Stimulated activated CD4-positive, alpha-beta T cell treated with anti-CD3 and anti-CD28 coated beads, Interleukin-4, amount 100 ng/mL, for 1 hour (primary cell): ENCODE results near the gene PIWIL4.

Experiments used
- DNase-seq: peaks from one replicate; pipeline ENCODE4 v3.0.0-alpha.2; 2020

The PIWIL4 gene

GRCh38 chr11:94567181-94567670 lies at the start of gene PIWIL4:
Gene PIWIL4 (plus strand): TSS chr11:94567368. CDS start chr11:94567519, 151 bp downstream.
- no peak for DNase-seq

DNA sequence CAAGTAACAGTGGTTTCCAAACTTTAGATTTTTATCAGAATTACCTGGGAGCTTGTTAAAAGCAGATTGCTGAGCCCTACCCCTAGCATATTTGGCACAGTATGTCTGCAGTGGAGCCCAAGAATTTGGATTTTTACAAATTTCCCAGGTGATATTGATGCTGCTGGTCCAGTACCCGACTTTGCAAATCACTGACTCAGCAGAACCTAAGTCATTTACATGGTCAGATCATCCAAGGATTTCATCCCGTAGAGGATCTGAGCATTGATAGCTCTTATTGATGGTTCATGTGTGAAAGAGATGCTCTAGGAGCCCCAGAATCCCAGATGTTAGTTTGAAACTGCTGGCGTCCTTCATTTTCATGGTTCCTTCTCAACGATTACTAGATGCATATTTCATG lies 48.9 kb upstream of the PIWIL4 start:
- DNase-seq = no peak

DNA sequence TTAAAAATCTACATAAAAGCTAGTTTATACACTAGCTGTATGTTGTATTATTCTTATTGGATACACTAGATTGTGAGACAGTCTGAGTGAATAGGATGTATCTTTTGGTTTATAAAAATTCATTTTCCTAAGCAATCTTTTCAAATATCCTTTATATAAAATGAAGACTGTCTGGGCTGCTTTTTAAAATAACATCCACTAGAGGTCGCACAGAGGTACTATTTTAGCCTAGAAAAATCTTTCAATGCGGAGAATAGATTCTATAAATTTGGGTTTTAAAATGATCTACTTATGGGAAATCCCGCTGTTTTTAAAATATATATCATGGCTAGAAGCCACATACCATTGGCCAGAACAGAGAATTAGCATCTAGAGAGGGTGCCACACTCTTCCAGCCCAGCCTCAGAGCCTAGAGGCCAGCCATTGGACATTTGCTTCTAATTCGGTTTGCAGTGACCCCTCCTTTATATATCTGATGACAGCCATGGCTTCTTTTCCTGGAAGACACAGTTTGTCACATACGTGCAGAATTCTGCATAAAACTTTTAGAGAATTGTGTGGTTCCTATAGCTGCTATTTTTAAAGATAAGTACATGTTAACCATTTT lies 47.6 kb upstream of the PIWIL4 start:
- DNase-seq = no peak

- no peak for DNase-seq
These were observed 45.5 kb upstream of the PIWIL4 start for GRCh38 chr11:94521684-94522083.

DNA sequence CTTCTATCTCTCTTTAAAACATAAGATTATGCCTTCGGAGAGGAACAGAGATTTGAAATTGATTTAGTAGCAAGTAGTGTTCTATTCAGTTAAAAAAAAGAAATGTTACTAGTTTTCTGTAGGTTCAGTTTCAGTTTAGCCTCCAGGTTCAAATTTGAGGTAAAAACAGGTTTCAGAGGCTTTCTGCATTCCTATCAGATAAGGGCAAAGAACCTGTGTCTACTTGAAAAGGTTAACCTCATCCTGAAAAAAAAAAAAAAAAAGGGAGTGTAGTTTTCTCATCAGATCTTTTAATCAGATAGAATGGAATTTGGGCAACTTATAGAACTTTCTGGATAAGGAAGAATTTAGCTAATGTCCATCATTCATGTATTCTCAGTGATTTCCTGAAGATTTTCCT lies 42.8 kb upstream of the PIWIL4 start:
- DNase-seq = no peak

- no peak for DNase-seq
These were observed 41.4 kb upstream of the PIWIL4 start for GRCh38 chr11:94525546-94526324.

DNA sequence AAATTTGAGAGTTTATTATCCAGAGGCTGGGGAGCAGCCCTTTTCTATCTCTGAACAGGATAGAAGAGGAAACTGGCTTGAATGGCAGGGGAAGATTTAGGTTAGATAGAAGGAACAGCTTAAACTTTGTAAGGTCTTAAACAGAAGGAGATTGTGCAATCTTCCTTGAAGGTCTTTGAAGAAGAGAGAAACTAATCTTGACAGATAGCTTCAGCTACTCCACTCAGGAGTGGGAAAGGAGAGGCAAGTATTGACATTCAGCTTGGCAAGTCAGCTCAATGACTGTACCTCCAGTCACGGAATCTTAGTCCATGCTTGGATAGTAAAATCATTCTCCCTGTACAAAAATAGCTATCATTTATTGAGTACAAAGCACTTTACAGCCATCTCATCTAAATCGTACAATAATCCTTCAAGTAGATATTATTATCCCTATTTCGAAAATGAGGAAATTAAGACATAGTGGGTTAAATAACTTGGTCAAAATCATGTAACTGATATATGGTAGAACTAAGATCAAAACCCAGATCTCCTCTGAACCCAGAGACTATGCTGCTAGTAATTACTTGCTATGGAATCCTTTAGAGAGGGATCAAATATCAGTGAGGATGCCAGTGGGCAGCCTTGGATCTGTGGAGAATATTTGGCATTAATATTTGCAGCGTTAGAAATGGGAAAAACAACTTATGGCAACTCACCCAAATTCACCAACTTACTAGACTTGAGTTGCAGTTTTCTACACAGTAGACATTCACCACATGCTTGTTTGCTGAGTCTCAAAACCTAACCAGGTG lies 40.3 kb upstream of the PIWIL4 start:
- no peak for DNase-seq

- DNase-seq = no peak
These were observed 38.6 kb upstream of the PIWIL4 start for GRCh38 chr11:94528551-94528950.

DNA sequence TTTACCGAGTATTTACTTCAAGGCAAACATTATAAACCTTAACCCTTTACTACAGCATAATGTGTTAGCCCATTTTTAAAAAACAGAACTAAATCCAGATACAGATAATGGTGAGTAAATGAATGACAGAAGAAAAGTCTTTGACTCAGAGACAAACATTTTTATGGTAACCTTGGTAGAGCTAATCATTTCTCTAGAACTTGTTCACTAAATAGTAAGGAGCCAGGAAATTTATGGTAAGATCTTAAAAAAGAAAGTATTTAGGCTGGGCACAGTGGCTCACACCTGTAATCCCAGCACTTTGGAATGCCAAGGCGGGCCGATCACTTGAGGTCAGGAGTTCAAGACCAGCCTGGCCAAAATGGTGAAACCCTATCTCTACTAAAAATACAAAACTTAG lies 35.0 kb upstream of the PIWIL4 start:
- DNase-seq = no peak

GRCh38 chr11:94533206-94533605 lies 34.0 kb upstream of the PIWIL4 start:
- no peak for DNase-seq

GRCh38 chr11:94533696-94534630 lies 33.2 kb upstream of the PIWIL4 start:
- DNase-seq = no peak

DNA sequence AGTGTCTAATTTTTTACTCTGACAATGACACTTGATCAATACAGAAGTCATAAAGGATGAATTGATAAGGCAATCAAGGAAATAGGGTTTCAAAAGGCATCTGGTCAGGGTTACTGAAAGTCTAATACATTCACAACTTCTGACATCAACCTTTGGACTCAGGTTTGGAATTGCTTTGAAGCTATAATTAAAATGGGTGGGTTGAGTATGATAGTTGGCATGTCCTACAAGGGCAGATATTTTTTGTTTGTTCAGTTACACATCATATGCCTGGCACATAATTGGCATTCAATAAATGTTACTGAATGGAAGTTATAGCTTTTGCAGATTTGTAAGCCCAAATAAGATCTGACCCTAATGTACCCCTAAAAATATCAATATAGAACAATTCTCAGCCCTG lies 30.8 kb upstream of the PIWIL4 start:
- DNase-seq = no peak

- DNase-seq = no peak
These were observed 30.1 kb upstream of the PIWIL4 start for GRCh38 chr11:94537031-94537600.

DNA sequence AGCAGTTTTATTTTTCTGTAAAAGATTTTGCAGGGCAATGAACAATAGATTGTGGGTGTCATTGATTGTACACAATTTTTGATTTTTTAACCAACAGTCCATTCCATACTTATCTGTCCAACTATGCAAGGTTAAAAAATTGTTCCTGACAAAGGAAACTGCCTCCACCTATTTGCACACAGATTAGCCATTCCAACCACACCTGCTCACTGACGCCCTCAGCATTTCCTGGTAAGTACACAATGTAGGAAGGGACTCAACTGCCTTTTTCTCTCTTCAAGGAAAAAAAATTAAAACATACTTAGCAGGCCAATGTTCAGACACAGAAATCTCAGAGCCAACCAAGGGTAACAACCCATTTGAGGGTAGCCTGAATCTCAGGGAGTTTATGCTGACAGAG lies 27.7 kb upstream of the PIWIL4 start:
- DNase-seq = no peak

- DNase-seq = peak; percentile 73
These were observed 23.2 kb upstream of the PIWIL4 start, which contains the start of gene FUT4 for GRCh38 chr11:94543695-94544645. Gene FUT4 (plus strand): TSS chr11:94543921. CDS start chr11:94544134, 213 bp downstream.

- DNase-seq = no peak
These were observed 22.4 kb upstream of the PIWIL4 start for GRCh38 chr11:94544646-94545263.

- DNase-seq = no peak
These were observed 21.7 kb upstream of the PIWIL4 start for GRCh38 chr11:94545264-94546161.

- DNase-seq = no peak
These were observed 21.1 kb upstream of the PIWIL4 start for GRCh38 chr11:94546162-94546470.

- no peak for DNase-seq
These were observed 20.3 kb upstream of the PIWIL4 start for GRCh38 chr11:94546886-94547285.
